ENCODE data around the gene LRRC8D.

LRRC8D gene

DNA sequence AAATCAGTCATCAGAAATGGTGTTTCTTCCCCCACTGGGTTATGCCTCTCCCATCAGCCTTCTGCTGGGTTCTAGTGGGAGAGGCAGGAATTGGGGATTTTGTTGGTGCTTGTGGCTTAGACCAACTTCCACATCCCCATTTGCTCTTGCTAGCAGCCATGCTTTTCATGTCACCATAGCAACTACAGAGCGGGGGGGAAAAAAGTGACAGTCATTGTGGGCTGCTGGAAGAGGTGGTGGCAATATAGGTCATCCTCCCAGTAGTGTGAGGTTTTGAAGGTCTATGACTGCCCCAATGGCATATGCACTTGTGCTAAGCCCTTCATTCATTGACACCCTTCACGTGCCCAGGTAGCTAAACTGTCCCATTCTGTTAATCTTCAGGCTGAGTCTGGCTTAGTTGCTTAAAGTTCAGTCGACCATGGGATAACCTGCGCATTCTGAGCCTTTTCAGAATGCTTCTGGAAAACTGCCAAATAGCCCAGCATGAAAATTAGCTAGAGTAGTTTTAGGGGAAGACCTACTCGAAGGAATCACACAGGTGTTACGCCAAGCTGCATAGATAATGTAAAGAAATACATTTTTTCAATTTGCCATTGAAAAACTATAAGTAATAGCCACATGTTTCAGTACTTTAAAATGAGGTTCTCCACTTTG is 120.4 kb downstream of the LRRC8D start:
- TF ChIP-seq CTCF (IDR thresholded peaks at IDR 0.05) = no peak

- TF ChIP-seq CTCF (IDR thresholded peaks at IDR 0.05) = no peak
These were observed 121.2 kb downstream of the LRRC8D start for GRCh38 chr1:89942014-89942413.

- no peak for TF ChIP-seq CTCF (IDR thresholded peaks at IDR 0.05)
These were observed 122.2 kb downstream of the LRRC8D start for GRCh38 chr1:89942825-89943658.

- TF ChIP-seq CTCF (IDR thresholded peaks at IDR 0.05) = no peak
These were observed 123.3 kb downstream of the LRRC8D start for GRCh38 chr1:89943846-89944781.

DNA sequence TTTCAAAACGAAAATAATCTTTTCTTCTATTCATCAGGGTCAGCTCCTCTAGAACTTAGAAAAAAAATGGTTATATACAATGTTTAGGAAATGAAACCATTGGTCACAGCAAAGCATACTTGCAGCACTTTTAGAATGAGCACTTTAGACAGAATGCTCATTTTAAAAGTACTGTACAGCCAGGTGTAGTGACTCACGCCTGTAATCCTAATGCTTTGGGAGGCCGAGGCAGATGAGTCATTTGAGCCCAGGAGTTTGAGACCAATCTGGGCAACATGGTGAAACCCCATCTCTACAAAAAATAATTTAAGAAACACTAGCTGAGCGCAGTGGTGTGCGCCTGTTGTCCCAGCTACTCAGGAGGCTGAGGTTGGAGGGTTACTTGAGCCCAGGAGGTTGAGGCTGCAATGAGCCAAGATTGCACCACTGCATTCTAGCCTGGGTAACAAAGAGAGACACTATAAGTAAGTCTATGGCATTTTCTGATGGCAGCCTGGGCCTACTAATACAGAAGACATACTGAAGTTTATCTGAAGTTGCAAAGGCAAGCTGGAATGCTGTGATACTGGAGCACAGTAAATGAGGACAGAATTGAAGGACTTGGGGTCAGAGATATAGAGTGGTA is 125.1 kb downstream of the LRRC8D start:
- no peak for TF ChIP-seq CTCF (IDR thresholded peaks at IDR 0.05)

- no peak for TF ChIP-seq CTCF (IDR thresholded peaks at IDR 0.05)
These were observed 125.7 kb downstream of the LRRC8D start for GRCh38 chr1:89946532-89946931.

All from LNCAP (cell line).